Endothelial cell of umbilical vein (primary cell): ENCODE measurements around the gene KMT5B. TPM values are rescaled to one million over a fixed set of nuclear protein-coding genes. Genes with fewer than 3 reads are reported as not detected.

Experiments used
- BruUV-seq: library from RNA; stranded (reverse); fragments of 400-500 nt; replicated peaks from 2 replicates; lab custom pipeline; 2021; lab: Mats Ljungman, UMichigan
- CTCF ChIA-PET: fragments of 300-600, 350-600 bp; sonication (Branson Sonifier 250); formaldehyde crosslinking; loops from one replicate; lab custom pipeline; 2021; ENCODE audit warnings: antibody characterized with exemption, inconsistent platforms; lab: Charles Lee
- POLR2A ChIA-PET: fragments of 300-600, 350-600 bp; sonication (Branson Sonifier 250); formaldehyde crosslinking; loops from one replicate; lab custom pipeline; 2021; ENCODE audit warnings: antibody characterized with exemption, inconsistent platforms; lab: Charles Lee
- DNase-seq: peaks from one replicate; pipeline ENCODE4 v3.0.0-alpha.2; 2011; ENCODE audit warnings: low read depth, low spot score
- FAIRE-seq: peaks from 2 replicates; lab custom pipeline; 2011; peaks lifted over from hg19 to GRCh38; lab: Jason Lieb, UNC
- H2AFZ ChIP-seq: 2 replicates; pipeline ENCODE4 v1.6.0; 2012; ENCODE audit warnings: low read depth, low read length, control low read depth, inconsistent platforms
- H3K27ac ChIP-seq: 2 replicates; pipeline ENCODE4 v1.5.1; 2011; ENCODE audit warnings: low read depth, mild to moderate bottlenecking, control low read depth, low read length, moderate library complexity; ENCODE audit not compliant: insufficient read depth
- H3K27me3 ChIP-seq, 2 experiments: 2 replicates each; pipeline versions ENCODE4 v1.6.0 to v1.6.1; 2011; ENCODE audit warnings: low read length in 2 of 2, mixed read lengths in 1 of 2; ENCODE audit not compliant: control insufficient read depth in 2 of 2, insufficient read depth in 2 of 2
- H3K36me3 ChIP-seq, 2 experiments: 2 replicates in 1 of 2; 3 replicates in 1 of 2; pipeline ENCODE4 v1.5.1; 2011; ENCODE audit warnings: low read length in 2 of 2, mild to moderate bottlenecking in 1 of 2, moderate library complexity in 1 of 2; ENCODE audit not compliant: control insufficient read depth in 2 of 2, insufficient read depth in 2 of 2; ENCODE audit errors: extremely low read depth in 1 of 2
- H3K4me1 ChIP-seq: 3 replicates; pipeline ENCODE4 v1.5.1; 2011; ENCODE audit warnings: mild to moderate bottlenecking, low read length; ENCODE audit not compliant: control insufficient read depth, insufficient read depth; ENCODE audit errors: extremely low read depth
- H3K4me2 ChIP-seq: 2 replicates; pipeline ENCODE4 v1.6.1; 2011; ENCODE audit warnings: low read length, control low read depth, mixed read lengths; ENCODE audit not compliant: insufficient read depth
- H3K4me3 ChIP-seq, 3 experiments: fragments of 200-600 bp in 1 of 3; sonication (generic), shearing (Covaris generic) in 1 of 3; replicated peaks in 1 of 3; 2 replicates each; pipeline ENCODE4 v1.5.1; 2011 to 2016; ENCODE audit warnings: control low read depth in 3 of 3, low read length in 3 of 3, mild to moderate bottlenecking in 2 of 3, inconsistent platforms in 1 of 3, low read depth in 1 of 3, moderate library complexity in 1 of 3; ENCODE audit not compliant: insufficient read depth in 1 of 3
- H3K79me2 ChIP-seq: 2 replicates; pipeline ENCODE4 v1.6.0; 2012; ENCODE audit warnings: low read length, inconsistent platforms; ENCODE audit not compliant: control insufficient read depth, insufficient read depth
- H3K9ac ChIP-seq: replicated peaks from 2 replicates; pipeline ENCODE3; 2011; ENCODE audit warnings: low read length, control low read depth; ENCODE audit not compliant: insufficient read depth; ENCODE audit errors: extremely low read depth
- H3K9me1 ChIP-seq: replicated peaks from 3 replicates; pipeline ENCODE4 v1.6.0; 2011; ENCODE audit warnings: mild to moderate bottlenecking, low read length; ENCODE audit not compliant: control insufficient read depth, insufficient read depth; ENCODE audit errors: extremely low read depth
- H3K9me3 ChIP-seq: replicated peaks from 2 replicates; pipeline ENCODE4 v1.5.1; 2012; ENCODE audit warnings: low read length, inconsistent platforms; ENCODE audit not compliant: control insufficient read depth, insufficient read depth
- H4K20me1 ChIP-seq: replicated peaks from 2 replicates; pipeline ENCODE3; 2011; ENCODE audit warnings: mild to moderate bottlenecking, low read length; ENCODE audit not compliant: control insufficient read depth, insufficient read depth; ENCODE audit errors: extremely low read depth
- EZH2 ChIP-seq: IDR thresholded peaks from 2 replicates; pipeline ENCODE4 v1.6.1; 2012; ENCODE audit warnings: borderline replicate concordance, low read depth, mild to moderate bottlenecking, moderate library complexity, low read length, inconsistent platforms; ENCODE audit not compliant: severe bottlenecking
- FOS ChIP-seq: IDR thresholded peaks from 2 replicates; pipeline ENCODE4 v1.6.1; 2011; ENCODE audit warnings: mild to moderate bottlenecking, low read length, moderate library complexity, borderline replicate concordance; ENCODE audit not compliant: insufficient read depth
- GATA2 ChIP-seq: IDR thresholded peaks from 2 replicates; pipeline ENCODE4 v1.7.0; 2011; ENCODE audit warnings: low read depth, mild to moderate bottlenecking, moderate library complexity, mixed read lengths, low read length; ENCODE audit not compliant: insufficient read length, insufficient read depth
- JUN ChIP-seq: IDR thresholded peaks from 2 replicates; pipeline ENCODE4 v1.6.1; 2011; ENCODE audit warnings: borderline replicate concordance, low read depth; ENCODE audit not compliant: insufficient read length, insufficient read depth
- MAX ChIP-seq: IDR thresholded peaks from 2 replicates; pipeline ENCODE4 v1.6.1; 2011; ENCODE audit not compliant: insufficient read depth, insufficient read length
- MYC ChIP-seq: IDR thresholded peaks from one replicate; pipeline ENCODE4 v1.6.1; 2011; ENCODE audit warnings: mild to moderate bottlenecking, low read depth, low read length
- POLR2A ChIP-seq: IDR thresholded peaks from 2 replicates; pipeline ENCODE4 v1.6.1; 2012; ENCODE audit warnings: low read depth, mild to moderate bottlenecking, control low read depth, low read length
- POLR2AphosphoS5 ChIP-seq: IDR thresholded peaks from 2 replicates; pipeline ENCODE4 v1.6.1; 2012; ENCODE audit warnings: low read depth, mild to moderate bottlenecking, control low read depth, low read length, moderate library complexity; ENCODE audit not compliant: insufficient read depth
- dilution Hi-C: fragments of 300-500 bp; cut with MboI; formaldehyde crosslinking; loops from one replicate; pipeline ENCODE4 v1.15.0; 2019; ENCODE audit warnings: low sequenced_read_pairs; ENCODE audit not compliant: extremely low pct_ligation_motif_present
- intact Hi-C: fragments of 100-400 bp; cut with micrococcal nuclease; formaldehyde crosslinking; loops from one replicate; pipeline ENCODE4 v1.10.0; 2022
- polyA plus RNA-seq, 4 experiments: library from polyadenylated mRNA; depleted of rRNA in 3 of 4; stranded (reverse) in 3 of 4; unstranded in 1 of 4; fragments of >200 nt; gene quantifications; 2 replicates each; pipeline versions ENCODE4 v1.2.1 to v1.2.3, GENCODE V29; 2011 to 2012; ENCODE audit warnings: missing spikeins in 1 of 4
- total RNA-seq: library from RNA; stranded (reverse); gene quantifications from 2 replicates; pipeline ENCODE4 v1.2.3, GENCODE V29; 2021
- TF ChIP-seq, protein P1 (sequence below), 2 donors: IDR thresholded peaks; 1 replicate in 1 of 2; 2 replicates in 1 of 2; pipeline ENCODE4 v1.5.1; 2011; ENCODE audit warnings: low read length in 2 of 2, mild to moderate bottlenecking in 2 of 2, moderate library complexity in 2 of 2, control low read depth in 1 of 2, inconsistent platforms in 1 of 2, low read depth in 1 of 2; ENCODE audit not compliant: insufficient read depth in 1 of 2; ENCODE audit errors: extremely low read depth in 1 of 2

The KMT5B gene
- total and polyA plus RNA-seq, 2 donors (not counting 3 experiments of a cell fraction or from before 2014, with no cell fraction given), result 10.1 to 36.3 TPM

DNA sequence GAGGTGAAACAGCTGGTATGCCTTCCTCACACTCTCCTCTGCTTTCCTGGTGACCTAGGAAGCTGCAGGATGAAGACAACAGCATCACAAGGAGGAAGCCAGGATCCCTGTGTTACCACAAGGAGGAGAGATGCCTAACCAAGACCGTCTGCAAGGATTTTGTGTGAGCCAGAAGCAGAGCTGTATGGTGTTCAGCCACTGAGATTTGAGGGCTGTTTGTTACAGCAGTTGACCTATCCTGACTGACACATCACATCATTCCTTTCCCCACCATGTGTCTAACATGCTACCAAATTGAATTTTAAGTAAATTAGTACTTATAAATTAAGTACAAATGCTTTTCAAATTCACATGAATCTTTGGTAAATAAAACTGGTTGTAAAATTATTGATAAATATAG lies 83.0 kb downstream of the KMT5B start:
- CTCF ChIA-PET, result no interaction called here
- no peak overlapping the region for H3K9ac ChIP-seq
- H3K27me3 ChIP-seq, result no peaks in the 10 kb centered on the region
- no peaks in the 10 kb centered on the region for H3K36me3 ChIP-seq
- FAIRE-seq (no peak), DNase-seq (no peak)
- H3K9me1 ChIP-seq, result no peaks in the 10 kb centered on the region
- intact Hi-C loops (no loop called here), dilution Hi-C loops (no loop called here)
- no peak overlapping the region for H3K4me2 ChIP-seq
- no peaks in the 10 kb centered on the region for H4K20me1 ChIP-seq
- TF ChIP-seq POLR2AphosphoS5, result no peak
- no peak for TF ChIP-seq EZH2
- no peak for TF ChIP-seq MAX
- no peak for TF ChIP-seq GATA2
- TF ChIP-seq MYC, result no peak
- no peak for TF ChIP-seq POLR2A
- no peak for TF ChIP-seq FOS
- TF ChIP-seq JUN, result no peak
- TF ChIP-seq, protein P1, sequence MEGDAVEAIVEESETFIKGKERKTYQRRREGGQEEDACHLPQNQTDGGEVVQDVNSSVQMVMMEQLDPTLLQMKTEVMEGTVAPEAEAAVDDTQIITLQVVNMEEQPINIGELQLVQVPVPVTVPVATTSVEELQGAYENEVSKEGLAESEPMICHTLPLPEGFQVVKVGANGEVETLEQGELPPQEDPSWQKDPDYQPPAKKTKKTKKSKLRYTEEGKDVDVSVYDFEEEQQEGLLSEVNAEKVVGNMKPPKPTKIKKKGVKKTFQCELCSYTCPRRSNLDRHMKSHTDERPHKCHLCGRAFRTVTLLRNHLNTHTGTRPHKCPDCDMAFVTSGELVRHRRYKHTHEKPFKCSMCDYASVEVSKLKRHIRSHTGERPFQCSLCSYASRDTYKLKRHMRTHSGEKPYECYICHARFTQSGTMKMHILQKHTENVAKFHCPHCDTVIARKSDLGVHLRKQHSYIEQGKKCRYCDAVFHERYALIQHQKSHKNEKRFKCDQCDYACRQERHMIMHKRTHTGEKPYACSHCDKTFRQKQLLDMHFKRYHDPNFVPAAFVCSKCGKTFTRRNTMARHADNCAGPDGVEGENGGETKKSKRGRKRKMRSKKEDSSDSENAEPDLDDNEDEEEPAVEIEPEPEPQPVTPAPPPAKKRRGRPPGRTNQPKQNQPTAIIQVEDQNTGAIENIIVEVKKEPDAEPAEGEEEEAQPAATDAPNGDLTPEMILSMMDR (IDR thresholded peaks at IDR 0.05; ENCODE audit: extremely low read depth in 1 of 2, insufficient read depth in 1 of 2, low read depth in 1 of 2, low read length in 2 of 2), result no peak
- H3K4me3 ChIP-seq, result no peak overlapping the region
- no peaks in the 10 kb centered on the region for H3K4me1 ChIP-seq
- H2AFZ ChIP-seq, result no peak overlapping the region
- no TSS peak for BruUV-seq
- H3K79me2 ChIP-seq, result no peaks in the 10 kb centered on the region
- no peaks in the 10 kb centered on the region for H3K9me3 ChIP-seq
- POLR2A ChIA-PET, result no interaction called here
- H3K27ac ChIP-seq, result no peak overlapping the region
